GM12878 (cell line): Measurements from ENCODE around the gene STK40. TPM values are rescaled to one million over a fixed set of nuclear protein-coding genes. Genes with fewer than 3 reads are reported as not detected.

Source experiments
- ATAC-seq: fragments of 200-7000 bp; cut with Tn5 transposase; 3 replicates; pipeline ENCODE4 v1.9.1; 2020; ENCODE audit warnings: mild to moderate bottlenecking, moderate library complexity
- BruUV-seq: library from RNA; stranded (reverse); fragments of 400-500 nt; replicated peaks from 2 replicates; lab custom pipeline; 2021; lab: Mats Ljungman, UMichigan
- CTCF ChIA-PET: fragments of 300-600 bp; sonication (Branson Sonifier 250); formaldehyde crosslinking; extraction: SDS; loops from one replicate; lab custom pipeline; 2021; ENCODE audit warnings: inconsistent platforms; lab: Yijun Ruan, JAX
- POLR2A ChIA-PET: fragments of 350-600 bp; formaldehyde crosslinking; extraction: SDS; loops from one replicate; lab custom pipeline; 2021; ENCODE audit warnings: inconsistent platforms; lab: Charles Lee
- RAD21 ChIA-PET: fragments of 300-600 bp; sonication (Branson Sonifier 250); formaldehyde crosslinking; loops from one replicate; lab custom pipeline; 2023; ENCODE audit warnings: antibody characterized with exemption; ENCODE audit not compliant: unreplicated experiment; lab: Charles Lee
- SMC1A ChIA-PET: fragments of 300-600 bp; sonication (Branson Sonifier 250); formaldehyde crosslinking; loops from one replicate; lab custom pipeline; 2023; ENCODE audit not compliant: unreplicated experiment, uncharacterized antibody; lab: Charles Lee
- DNase-seq: peaks from one replicate; pipeline ENCODE4 v3.0.0-alpha.2; 2011; ENCODE audit warnings: low read depth, low spot score
- FAIRE-seq: peaks from 3 replicates; lab custom pipeline; 2011; peaks lifted over from hg19 to GRCh38; lab: Jason Lieb, UNC
- H2AFZ ChIP-seq: 2 replicates; pipeline ENCODE4 v1.6.0; 2011; ENCODE audit warnings: low read depth, low read length, control low read depth; ENCODE audit not compliant: control insufficient read depth
- H3K27ac ChIP-seq: 2 replicates; pipeline ENCODE4 v1.5.1; 2011; ENCODE audit warnings: control low read depth; ENCODE audit not compliant: control insufficient read depth, insufficient read depth
- H3K27me3 ChIP-seq, 2 experiments: replicated peaks in 1 of 2; 2 replicates each; pipeline versions ENCODE4 v1.6.0 to v1.6.1; 2011; ENCODE audit warnings: low read length in 1 of 2; ENCODE audit not compliant: control insufficient read depth in 2 of 2, insufficient read depth in 2 of 2
- H3K36me3 ChIP-seq, 2 experiments: 2 replicates each; pipeline ENCODE4 v1.5.1; 2011; ENCODE audit warnings: low read length in 1 of 2; ENCODE audit not compliant: control insufficient read depth in 2 of 2, insufficient read depth in 2 of 2
- H3K4me1 ChIP-seq: 2 replicates; pipeline ENCODE4 v1.6.1; 2011; ENCODE audit warnings: mild to moderate bottlenecking, low read length, moderate library complexity, mixed read lengths; ENCODE audit not compliant: control insufficient read depth, insufficient read depth
- H3K4me2 ChIP-seq: 2 replicates; pipeline ENCODE4 v1.6.0; 2011; ENCODE audit warnings: control low read depth; ENCODE audit not compliant: control insufficient read depth, insufficient read depth
- H3K4me3 ChIP-seq: fragments of 200-600 bp; sonication (generic); 2 replicates; pipeline ENCODE4 v1.5.1; 2016
- H3K79me2 ChIP-seq: 2 replicates; pipeline ENCODE4 v1.6.0; 2011; ENCODE audit warnings: low read length; ENCODE audit not compliant: control insufficient read depth, insufficient read depth
- H3K9ac ChIP-seq: 2 replicates; pipeline ENCODE4 v1.8.0; 2011; ENCODE audit warnings: low read length, control low read depth, mixed read lengths; ENCODE audit not compliant: control insufficient read depth, insufficient read depth
- H3K9me3 ChIP-seq: replicated peaks from 3 replicates; pipeline ENCODE4 v1.5.1; 2011; ENCODE audit warnings: mild to moderate bottlenecking, low read length; ENCODE audit not compliant: control insufficient read depth, insufficient read depth
- H4K20me1 ChIP-seq: 2 replicates; pipeline ENCODE4 v1.6.0; 2011; ENCODE audit not compliant: control insufficient read depth, insufficient read depth
- CREM ChIP-seq: IDR thresholded peaks from 2 replicates; pipeline ENCODE4 v1.6.1; 2014; ENCODE audit warnings: antibody characterized with exemption, low read depth
- ETV6 ChIP-seq, 2 experiments: fragments of 450-650 bp in 1 of 2; IDR thresholded peaks in 1 of 2; conservative IDR thresholded peaks in 1 of 2; 2 replicates each; pipeline ENCODE4 v1.6.1; 2014; ENCODE audit warnings: antibody characterized with exemption in 1 of 2, borderline replicate concordance in 1 of 2, low read depth in 1 of 2, mild to moderate bottlenecking in 1 of 2, moderate library complexity in 1 of 2
- GATAD2B ChIP-seq: fragments of 450-650 bp; conservative IDR thresholded peaks from 2 replicates; pipeline ENCODE4 v1.6.1; 2017; ENCODE audit warnings: low read depth, mild to moderate bottlenecking, moderate library complexity
- HDAC2 ChIP-seq: fragments of 200-600 bp; sonication (generic); IDR thresholded peaks from 2 replicates; pipeline ENCODE4 v1.6.1; 2017
- MYC ChIP-seq: IDR thresholded peaks from 2 replicates; pipeline ENCODE4 v1.6.1; 2011; ENCODE audit warnings: mild to moderate bottlenecking, low read length, moderate library complexity, inconsistent platforms; ENCODE audit not compliant: insufficient read depth, insufficient replicate concordance, insufficient read length, severe bottlenecking
- ZBED1 ChIP-seq: IDR thresholded peaks from 2 replicates; pipeline ENCODE4 v1.6.1; 2016; ENCODE audit warnings: borderline replicate concordance
- WGBS: methylation state at CpG from one replicate; pipeline ENCODE4 v1.1.6; 2016; ENCODE audit warnings: low lambda C conversion rate; ENCODE audit not compliant: insufficient replicate concordance, insufficient coverage; ENCODE audit errors: missing lambda C conversion rate; 5-methylcytosine and 5-hydroxymethylcytosine counted together
- in situ Hi-C: fragments of 300-500 bp; cut with MboI; formaldehyde crosslinking; loops from 9 replicates; pipeline ENCODE4 v1.14.3; 2018; ENCODE audit warnings: mixed read lengths
- intact Hi-C: fragments of 100-400 bp; cut with micrococcal nuclease; formaldehyde crosslinking; loops from one replicate; pipeline ENCODE4 v1.14.2; 2022; ENCODE audit not compliant: unreplicated experiment
- polyA plus RNA-seq, 11 experiments: library from polyadenylated mRNA; depleted of rRNA in 4 of 11; unstranded in 6 of 11; stranded (reverse) in 5 of 11; fragments of >200 nt; fragmentation: Nextera tagmentation in 4 of 11; fragmentation: Illumina TruSeq in 1 of 11; extraction: Ambion mirVana in 4 of 11; extraction: Trizol in 1 of 11; gene quantifications; 1 replicate in 1 of 11; 2 replicates in 10 of 11; pipeline versions ENCODE4 v1.2.1 to v1.2.3, GENCODE V29; 2011 to 2016; ENCODE audit warnings: inconsistent platforms in 2 of 11, missing spikeins in 2 of 11, low read depth in 1 of 11
- total RNA-seq, 4 experiments: library from RNA; depleted of rRNA in 3 of 4; stranded (reverse); fragments of >200 nt in 3 of 4; fragmentation: Illumina TruSeq in 1 of 4; extraction: Trizol in 1 of 4; gene quantifications; 2 replicates each; pipeline versions ENCODE4 v1.2.1 to v1.2.3, GENCODE V29; 2013 to 2021
- TF ChIP-seq, protein P1 (sequence below): IDR thresholded peaks from 2 replicates; pipeline ENCODE4 v1.6.1; 2011; ENCODE audit warnings: mild to moderate bottlenecking, low read depth, low read length, moderate library complexity; ENCODE audit not compliant: insufficient replicate concordance

The STK40 gene
- total and polyA plus RNA-seq, 10 of the 15 experiments (the other 5 are each of a cell fraction or from before 2014, with no cell fraction given), result 0.27 to 51.0 (median 29.5) TPM

DNA sequence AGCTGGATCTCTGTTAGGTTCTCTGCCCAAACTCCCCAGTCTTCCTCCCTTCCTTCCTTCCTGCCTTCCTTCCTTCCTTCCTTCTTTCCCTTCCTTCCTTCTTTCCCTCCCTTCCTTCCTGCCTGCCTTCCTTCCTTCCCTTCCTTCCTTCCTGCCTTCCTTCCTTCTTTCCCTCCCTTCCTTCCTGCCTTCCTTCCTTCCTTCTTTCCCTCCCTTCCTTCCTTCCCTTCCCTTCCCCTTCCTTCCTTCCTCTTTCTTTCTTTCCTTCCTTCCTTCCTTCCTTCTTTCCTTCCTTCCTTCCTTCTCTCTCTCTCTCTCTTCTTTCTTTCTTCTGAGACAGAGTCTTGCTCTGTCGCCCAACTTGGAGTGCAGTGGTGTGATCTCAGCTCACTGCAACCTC is 20.7 kb upstream of the STK40 start:
- no peak for FAIRE-seq
- intact Hi-C loops (no loop called here), in situ Hi-C loops (no loop called here)
- Histone ChIP-seq H3K4me2 (no peak overlapping the region), H3K36me3 (no peaks in the 10 kb centered on the region), H2AFZ (no peak overlapping the region), H3K4me1 (no peaks in the 10 kb centered on the region; the same call in 1 of the 2 replicates), H3K9ac (no peak overlapping the region), H3K79me2 (no peaks in the 10 kb centered on the region), H3K4me3 (no peak overlapping the region)
- no peak for ATAC-seq
- ChIA-PET POLR2A (no interaction called here), CTCF (interaction anchor here (0.6 kb wide), 1 partner anchor 48 kb away, joined by 4 read pairs; no protein-coding TSS in a partner anchor), RAD21 (no interaction called here)
- BruUV-seq, result no TSS peak
- no peak for DNase-seq
- TF ChIP-seq GATAD2B (no peak), ZBED1 (no peak), ETV6 (conservative IDR thresholded peaks at IDR 0.05 in 1 of 2, IDR thresholded peaks at IDR 0.05 in 1 of 2; ENCODE audit: borderline replicate concordance in 1 of 2, low read depth in 1 of 2) (peak in 1 of 2 experiments; percentile 50; a peak in 1 of 4 replicates), CREM (no peak), HDAC2 (no peak)
- TF ChIP-seq, all 136 proteins: peak for 1
- Histone ChIP-seq H3K9me3 (no peaks in the 10 kb centered on the region; the same call in 2 of the 3 replicates), H3K27ac (no peak overlapping the region), H4K20me1 (no peaks in the 10 kb centered on the region), H3K27me3 (no peaks in the 10 kb centered on the region)
- SMC1A ChIA-PET, result no interaction called here
- 64% methylated on average over 1 of the region's 1 CpG for WGBS

- no peak overlapping the region for H3K4me3 ChIP-seq
- ChIA-PET SMC1A (no interaction called here), CTCF (interaction anchor here (1.2 kb wide), 1 partner anchor 17 kb away, joined by 4 read pairs; no protein-coding TSS in a partner anchor), RAD21 (no interaction called here), POLR2A (interaction anchor here (0.7 kb wide), 1 partner anchor 404 kb away, joined by 3 read pairs; no protein-coding TSS in a partner anchor)
- H2AFZ ChIP-seq, result no peak overlapping the region
- no TSS peak for BruUV-seq
- no peak overlapping the region for H3K4me2 ChIP-seq
- TF ChIP-seq, protein P1, sequence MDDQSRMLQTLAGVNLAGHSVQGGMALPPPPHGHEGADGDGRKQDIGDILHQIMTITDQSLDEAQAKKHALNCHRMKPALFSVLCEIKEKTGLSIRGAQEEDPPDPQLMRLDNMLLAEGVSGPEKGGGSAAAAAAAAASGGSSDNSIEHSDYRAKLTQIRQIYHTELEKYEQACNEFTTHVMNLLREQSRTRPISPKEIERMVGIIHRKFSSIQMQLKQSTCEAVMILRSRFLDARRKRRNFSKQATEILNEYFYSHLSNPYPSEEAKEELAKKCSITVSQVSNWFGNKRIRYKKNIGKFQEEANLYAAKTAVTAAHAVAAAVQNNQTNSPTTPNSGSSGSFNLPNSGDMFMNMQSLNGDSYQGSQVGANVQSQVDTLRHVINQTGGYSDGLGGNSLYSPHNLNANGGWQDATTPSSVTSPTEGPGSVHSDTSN, result no peak
- no peak for TF ChIP-seq MYC
- no peak for FAIRE-seq
- H3K27me3 ChIP-seq, result no peaks in the 10 kb centered on the region
- H3K4me1 ChIP-seq, result peaks cover 7% of the 10 kb centered on the region
- WGBS, result 84% methylated on average over 4 of the region's 4 CpGs
- H3K79me2 ChIP-seq, result peaks cover 5% of the 10 kb centered on the region
- H3K9me3 ChIP-seq, result peaks cover 2% of the 10 kb centered on the region; the same call in 2 of the 3 replicates
- no peak overlapping the region for H3K27ac ChIP-seq
- no peak for DNase-seq
- in situ Hi-C loops, result no loop called here
- H3K36me3 ChIP-seq, result no peaks in the 10 kb centered on the region
- no peak overlapping the region for H3K9ac ChIP-seq
- intact Hi-C loops, result no loop called here
- no peak for ATAC-seq
- H4K20me1 ChIP-seq, result no peaks in the 10 kb centered on the region
These were observed 16.8 kb upstream of the STK40 start for GRCh38 chr1:36402504-36402890.
